NCI-H1048 (cell line): Measurements from ENCODE around the gene ATP9B.
"Not testable (repeated sequence)": the region's sequence is repeated elsewhere in the genome, so short reads cannot be mapped to it uniquely, and the experiment has no call there.

Source experiments
- DNase-seq: peaks from one replicate; lab custom pipeline; 2025; lab: John Stamatoyannopoulos, UW

Gene ATP9B

GRCh38 chr18:79071503-79072210, 2.5 kb downstream of the ATP9B start:
- DNase-seq: no peak

DNA sequence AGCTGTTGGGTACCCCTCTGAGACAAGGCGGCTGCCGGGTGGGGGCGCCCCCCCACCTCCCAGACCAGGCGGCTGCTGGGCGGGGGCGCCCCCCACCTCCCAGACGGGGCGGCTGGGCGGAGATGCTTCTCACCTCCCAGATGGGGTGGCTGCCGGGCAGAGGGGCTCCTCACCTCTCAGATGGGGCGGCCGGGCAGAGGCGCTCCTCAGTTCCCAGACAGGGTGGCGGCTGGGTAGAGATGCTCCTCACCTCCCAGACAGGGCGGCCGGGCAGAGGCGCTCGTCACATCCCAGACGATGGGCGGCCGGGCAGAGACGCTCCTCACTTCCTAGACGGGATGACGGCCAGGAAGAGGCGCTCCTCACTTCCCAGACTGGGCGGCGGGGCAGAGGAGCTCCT, 3.5 kb downstream of the ATP9B start:
- DNase-seq: not testable (repeated sequence)

GRCh38 chr18:79077181-79077580, 8.0 kb downstream of the ATP9B start:
- DNase-seq: no peak

GRCh38 chr18:79078791-79079190, 9.6 kb downstream of the ATP9B start:
- not testable (repeated sequence) for DNase-seq

DNA sequence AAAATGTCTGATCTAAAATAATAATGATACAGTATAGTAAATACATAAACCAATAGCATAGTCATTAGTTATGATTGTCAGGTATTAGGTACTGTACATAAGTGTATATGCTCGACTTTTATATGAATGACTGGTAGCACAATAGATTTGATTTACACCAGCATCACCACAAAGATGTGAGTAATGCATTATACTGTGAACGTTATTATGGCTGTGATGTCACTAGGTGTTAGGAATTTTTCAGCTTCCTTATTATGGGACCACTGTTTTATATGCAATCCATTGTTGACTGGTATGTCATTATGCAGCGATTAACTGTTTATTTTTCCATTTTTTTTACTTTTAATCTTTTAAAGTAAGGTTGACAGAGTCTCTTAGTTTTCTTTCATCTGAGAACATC, 23.7 kb downstream of the ATP9B start:
- DNase-seq: no peak

GRCh38 chr18:79093986-79094385, 24.8 kb downstream of the ATP9B start:
- DNase-seq: no peak

DNA sequence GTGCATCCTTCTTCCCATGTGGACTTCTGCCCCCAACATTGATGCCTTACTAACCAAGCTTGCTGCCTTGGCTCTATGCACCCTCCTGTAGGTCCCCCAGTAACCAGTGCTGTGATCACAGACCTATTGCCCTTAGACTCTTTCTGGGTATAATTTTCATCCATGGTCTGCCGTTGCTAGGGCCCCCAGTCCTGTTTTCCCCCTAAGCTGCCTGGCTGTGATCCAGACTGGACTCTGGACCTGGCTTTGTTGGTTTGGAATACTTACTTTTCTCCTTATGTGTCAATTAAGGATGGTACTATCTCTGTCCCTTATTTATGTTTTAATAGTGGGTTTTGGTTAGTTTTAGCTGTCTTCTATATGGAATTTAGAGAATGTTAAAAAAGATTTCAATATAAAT, 26.0 kb downstream of the ATP9B start:
- DNase-seq: no peak

- no peak for DNase-seq
Measured at GRCh38 chr18:79100944-79101343, 31.8 kb downstream of the ATP9B start.

- DNase-seq: no peak
Measured at GRCh38 chr18:79102886-79103285, 33.7 kb downstream of the ATP9B start.

DNA sequence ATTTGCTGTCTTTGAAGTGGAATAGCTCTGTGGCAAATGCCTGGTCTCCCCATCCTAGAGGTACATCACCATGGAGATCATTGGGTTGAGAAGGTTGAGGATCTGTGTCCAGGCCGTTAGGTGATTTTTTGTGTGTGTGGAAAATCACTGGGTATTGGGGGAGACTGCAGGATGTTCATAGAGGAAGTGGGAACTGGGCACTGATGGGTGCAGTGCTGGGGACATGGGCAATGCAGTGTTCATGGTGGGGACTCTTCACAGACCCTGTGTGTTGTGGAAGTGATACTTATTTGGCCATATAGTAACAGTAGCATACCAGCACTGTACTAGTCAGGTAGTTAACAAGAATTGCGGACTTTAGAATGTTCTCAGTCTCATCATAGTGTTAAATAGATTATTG, 34.9 kb downstream of the ATP9B start:
- DNase-seq: no peak

DNA sequence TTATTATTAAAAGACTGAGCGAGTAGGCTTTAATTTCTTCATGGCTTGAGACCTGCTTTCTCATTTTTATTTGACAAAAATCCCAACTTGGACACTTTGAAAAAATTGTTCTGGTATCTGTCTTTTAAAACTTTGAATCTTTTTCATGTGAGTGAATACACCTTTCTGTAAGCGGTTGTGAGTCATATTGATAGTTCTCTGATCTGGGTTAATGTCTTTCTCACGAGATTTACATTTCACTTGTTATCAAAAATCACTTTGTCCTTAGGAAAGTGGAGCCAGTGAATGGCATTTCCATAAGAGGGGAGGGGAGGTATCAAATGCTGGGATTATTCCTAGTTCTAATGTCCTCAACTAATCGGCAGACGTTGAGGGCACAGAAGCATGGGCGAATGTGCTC, 36.3 kb downstream of the ATP9B start:
- no peak for DNase-seq

DNA sequence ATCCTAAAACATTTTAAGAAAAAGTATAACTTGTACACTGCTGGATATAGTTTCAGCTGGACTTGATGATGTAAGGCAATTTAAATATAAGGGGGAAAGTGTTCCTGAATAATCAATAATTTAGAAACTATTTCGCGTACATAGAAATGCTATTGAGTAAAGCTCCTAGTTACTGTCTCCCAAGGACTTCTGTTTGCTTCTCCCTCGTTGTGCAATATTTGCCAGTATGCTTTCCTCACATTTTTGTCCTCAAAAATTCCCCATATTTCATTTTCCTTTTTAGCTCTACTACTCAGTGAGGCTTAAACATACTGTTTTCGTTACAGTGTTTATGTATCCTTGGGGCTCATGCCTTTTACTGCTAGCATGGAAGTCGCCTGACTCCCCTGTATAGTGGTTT, 36.9 kb downstream of the ATP9B start:
- DNase-seq: no peak

DNA sequence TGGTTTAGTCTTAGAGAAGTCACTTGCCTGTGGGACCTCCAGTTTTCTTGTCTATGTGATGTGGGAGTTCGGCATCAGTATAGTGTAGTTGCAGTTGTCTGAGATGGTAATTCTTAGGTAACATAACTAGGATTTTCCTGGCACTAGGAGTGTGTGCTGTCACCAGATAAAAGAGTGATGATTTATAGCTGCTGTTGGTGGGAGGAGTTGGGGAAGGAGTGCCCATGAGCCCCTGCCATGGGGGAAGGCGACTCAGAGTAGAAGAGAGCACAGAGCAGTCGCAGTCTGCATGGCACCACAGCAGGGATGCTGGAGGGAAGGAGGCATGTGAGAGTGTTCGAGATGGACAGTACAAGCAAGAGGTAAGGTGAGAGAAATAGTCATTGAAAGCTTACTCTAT, 38.7 kb downstream of the ATP9B start:
- no peak for DNase-seq

DNA sequence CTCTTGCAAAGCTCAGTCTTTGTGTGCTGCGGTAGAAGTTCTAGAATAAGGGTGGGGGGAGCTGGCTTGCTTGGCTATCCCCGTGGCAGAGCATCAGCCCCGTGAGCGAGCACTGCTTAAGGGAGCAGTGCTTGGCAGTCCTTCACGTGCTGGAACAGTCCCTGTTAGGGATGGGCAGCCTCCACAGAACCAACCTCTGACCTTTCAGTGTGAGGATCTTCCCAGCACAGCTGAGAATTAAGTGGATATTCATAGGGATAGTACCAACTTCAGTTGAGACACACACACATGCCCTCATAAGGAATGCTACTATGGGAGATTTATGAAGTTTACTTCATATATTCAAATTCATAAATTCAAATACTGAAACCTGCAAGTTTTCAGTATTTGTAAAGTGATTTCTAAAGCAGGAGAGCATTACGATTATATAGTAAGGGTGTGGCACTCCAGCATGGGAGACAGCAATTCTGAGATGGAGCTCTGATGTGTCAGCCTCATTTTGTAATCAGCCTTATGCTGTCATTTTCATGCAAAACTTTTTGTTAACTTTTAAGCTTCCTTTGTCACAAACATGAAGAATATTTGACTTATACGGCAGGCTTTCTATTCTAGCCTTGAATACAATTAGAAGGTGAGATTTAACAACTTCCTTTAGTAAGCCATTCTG, 39.5 kb downstream of the ATP9B start:
- DNase-seq: no peak

GRCh38 chr18:79111483-79111882, 42.3 kb downstream of the ATP9B start:
- DNase-seq: no peak

DNA sequence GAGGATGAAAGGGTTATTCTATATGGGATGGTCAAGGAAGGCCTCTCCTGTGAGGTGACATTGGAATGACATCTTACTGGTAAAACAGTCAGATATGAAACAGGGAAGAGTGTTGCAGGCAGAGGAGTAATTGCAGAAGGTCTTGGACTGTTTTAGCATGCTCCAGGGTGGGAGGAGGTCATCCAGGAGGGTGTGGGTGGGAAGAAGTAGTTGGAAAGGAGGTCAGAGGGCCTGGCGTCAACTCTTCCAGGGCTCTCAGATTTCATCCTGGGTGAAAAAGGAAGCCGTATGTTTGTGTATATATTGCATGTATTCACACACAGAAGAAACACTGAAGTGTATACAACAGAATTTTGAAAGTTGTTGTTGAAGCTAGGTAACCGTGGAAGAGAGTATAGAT, 48.2 kb downstream of the ATP9B start:
- no peak for DNase-seq

DNA sequence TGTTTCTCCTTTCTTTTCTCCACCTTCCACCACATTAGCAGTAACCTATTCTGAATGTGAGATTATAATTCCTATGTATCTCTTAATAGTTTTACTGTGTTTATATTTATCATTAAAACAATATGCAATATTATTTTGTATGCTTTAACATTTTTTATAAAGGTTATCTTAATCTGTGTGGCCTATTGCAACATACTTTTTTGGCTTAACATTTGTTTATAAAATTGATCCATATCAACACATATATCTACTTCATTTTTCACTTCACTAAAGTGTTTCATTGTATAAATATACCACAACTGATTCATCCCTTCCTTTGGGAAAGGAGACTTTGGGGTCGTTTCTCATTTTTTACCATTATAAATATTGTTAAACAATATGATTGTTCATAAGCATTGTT, 48.6 kb downstream of the ATP9B start:
- DNase-seq: no peak

DNA sequence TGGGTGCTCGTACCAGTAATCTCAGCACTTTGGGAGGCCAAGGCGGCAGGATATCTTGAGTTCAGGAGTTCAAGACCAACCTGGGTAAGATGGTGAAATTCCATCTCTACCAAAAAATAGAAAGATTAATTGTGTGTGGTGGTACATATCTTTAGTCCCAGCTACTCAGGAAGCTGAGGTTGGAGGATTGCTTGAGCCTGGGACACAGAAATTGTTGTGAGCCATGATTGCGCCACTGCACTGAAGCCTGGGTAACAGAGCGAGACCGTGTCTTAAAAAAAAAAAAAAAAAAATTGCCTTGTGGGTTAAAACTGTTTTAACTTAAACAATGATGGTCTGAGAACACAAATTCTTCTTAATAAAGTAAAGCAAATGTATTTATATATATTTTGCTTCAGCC, 49.6 kb downstream of the ATP9B start:
- DNase-seq: no peak

DNA sequence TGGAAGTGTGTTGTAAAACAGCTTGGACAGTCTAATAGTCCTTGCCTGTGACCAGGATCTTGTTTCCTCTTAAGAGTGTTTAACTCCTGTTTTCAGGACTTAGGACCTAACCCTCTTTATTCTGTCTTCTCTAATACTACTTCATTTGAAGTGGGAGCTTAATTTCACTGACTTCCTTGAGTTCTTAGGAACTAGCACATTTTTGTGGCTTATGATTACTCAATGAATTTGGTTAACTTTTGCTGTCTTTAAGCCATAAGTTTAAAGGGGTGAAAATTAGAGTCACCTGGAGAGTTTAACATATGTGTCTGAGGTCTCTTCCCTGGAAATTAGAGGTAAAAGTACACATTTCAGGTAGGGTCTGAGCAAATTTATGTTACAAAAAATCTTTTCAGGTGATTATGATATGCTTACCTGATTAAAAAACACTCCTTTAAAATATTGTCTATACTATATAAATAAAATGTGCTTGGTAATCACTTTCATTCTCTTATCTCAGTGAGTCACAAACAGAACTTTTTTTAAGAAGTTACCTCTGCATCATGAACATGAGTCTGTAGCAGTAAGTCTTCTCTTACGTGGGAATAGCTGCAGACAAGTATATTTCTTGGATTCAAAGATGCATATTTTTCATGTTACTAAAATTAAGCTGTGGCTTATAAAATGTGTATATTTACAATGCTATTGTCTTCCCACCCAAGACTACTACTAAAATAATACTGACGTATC, 52.7 kb downstream of the ATP9B start:
- DNase-seq: no peak

GRCh38 chr18:79123948-79124347, 54.8 kb downstream of the ATP9B start:
- no peak for DNase-seq

GRCh38 chr18:79129120-79129519, 59.9 kb downstream of the ATP9B start:
- DNase-seq: no peak

DNA sequence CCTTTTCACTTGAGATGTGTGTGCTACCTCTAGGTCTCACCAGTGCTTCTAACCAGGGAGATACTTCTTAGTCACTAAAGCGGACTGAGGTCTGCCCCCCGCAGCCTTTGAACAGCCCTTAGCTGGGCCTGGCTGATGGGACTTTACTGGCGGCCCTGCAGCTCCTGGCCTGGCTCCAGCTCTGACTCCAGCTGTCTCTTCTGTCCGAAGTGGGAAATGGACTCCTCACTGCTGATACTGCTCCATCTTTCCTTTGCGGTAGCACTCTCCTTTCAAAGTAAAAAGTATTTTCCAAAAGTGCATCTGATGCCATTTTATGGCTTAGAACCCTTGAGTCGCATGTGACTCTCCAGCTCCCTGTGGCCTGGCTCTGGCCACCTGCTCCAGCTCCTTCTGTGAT, 64.5 kb downstream of the ATP9B start:
- DNase-seq: no peak

DNA sequence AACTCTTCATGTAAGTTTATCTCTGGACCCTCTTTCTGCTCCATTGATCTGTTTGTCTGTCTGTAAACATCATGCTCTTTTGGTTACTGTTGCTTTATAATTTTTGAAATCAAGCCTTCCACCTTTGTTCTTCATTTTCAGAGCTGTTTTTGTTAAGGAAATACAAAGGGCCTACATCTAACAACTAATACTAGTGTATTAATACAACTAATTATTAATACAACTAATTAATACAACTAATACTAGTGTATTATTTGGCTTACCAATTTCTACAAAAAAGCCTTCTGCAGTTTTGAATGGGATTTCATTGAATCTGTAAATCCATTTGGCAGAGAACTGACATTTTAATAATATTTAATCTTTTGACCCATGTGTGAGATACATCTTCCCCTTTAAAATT, 66.7 kb downstream of the ATP9B start:
- no peak for DNase-seq
